Measurements from ENCODE around the gene MRO.
"Not testable (repeated sequence)": the region's sequence is repeated elsewhere in the genome, so short reads cannot be mapped to it uniquely, and the experiment has no call there.

MRO gene

DNA sequence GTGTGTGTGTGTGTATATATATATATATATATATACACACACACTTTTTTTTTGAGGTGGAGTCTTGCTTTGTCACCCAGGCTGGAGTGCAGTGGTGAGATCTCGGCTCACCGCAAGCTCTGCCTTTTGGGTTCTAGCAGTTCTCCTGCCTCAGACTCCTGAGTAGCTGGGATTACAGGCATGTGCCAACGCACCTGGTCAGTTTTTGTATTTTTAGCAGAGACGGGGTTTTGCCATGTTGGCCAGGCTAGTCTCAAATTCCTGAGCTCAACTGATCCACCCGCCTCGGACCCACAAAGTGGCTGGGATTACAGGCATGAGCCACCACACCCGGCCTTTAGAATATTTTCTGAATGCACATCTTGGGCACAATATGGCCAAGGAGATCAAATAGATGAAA, 13.7 kb upstream of the MRO start:
- not testable (repeated sequence) for DNase-seq

DNA sequence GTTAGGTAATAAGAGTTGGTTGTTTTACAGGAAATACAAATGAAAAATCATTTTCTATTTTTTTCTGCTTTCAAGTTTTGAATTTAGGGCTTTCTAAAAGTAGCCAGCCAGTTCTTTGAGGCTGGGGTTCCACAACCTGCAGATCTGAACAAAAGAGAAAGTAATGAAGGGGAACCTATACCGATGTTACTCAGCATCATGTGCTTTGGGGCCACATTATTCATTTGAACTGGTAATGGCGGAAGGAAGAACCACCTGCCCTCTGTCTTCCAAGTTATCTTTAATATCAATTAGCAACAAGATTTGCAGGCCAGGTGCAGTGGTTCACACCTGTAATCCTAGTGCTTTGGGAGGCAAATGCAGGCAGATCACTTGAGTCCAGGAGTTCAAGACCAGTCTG, 12.9 kb upstream of the MRO start:
- DNase-seq = no peak

DNA sequence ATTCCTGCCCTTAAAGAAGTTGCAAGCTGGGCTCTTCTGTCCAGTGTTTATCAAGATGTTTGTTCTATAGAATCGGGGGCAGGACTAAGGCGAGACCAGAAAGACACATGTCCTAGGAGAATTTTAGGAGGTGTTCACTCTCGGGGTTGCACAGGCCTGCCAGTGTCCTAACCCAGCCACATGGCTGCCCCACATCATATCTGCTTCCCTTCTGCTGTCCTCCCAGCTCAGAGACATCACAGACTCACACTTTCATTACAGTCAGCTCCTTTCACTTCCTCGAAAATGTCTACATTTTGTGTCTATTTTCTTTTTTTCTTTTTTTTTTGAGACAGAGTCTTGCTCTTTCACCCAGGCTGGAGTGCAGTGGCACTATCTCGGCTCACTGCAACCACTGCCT, 10.7 kb upstream of the MRO start:
- DNase-seq = no peak

DNA sequence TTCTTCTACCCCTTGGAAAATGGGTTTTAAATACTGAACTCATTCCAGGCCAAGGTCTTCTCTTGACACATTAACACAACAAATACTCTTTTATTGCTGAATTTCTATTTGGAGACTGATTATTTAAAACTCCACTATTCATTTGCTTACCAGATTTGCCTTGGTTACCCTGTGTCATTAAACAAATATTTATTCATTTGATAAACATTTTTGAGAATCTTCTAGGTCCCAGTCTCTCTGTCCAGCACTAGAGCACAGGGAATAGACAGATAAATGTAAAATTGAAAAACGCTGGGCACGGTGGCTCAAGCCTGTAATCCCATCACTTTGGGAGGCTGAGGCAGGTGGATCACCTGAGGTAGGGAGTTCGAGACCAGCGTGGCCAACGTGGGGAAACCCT, 9.8 kb upstream of the MRO start:
- DNase-seq = no peak

DNA sequence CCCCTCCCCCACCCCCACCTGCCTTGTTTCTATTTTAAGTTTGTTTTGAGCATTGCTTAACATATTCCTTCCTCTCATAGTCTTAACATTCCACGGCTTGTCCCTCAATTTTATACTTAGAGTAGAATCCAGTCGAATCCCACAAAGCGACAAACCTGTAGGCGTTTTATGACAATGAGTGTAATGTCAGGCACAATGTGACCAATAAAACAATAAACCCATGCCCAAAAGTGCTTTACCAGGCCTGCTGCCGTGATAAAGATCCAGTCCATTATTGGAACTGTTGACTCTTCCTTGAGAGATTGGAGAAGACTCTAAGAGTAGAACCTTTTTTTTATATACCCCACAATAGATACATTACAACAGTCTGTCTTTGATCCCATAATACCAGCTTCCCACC, 6.2 kb upstream of the MRO start:
- no peak for DNase-seq

DNA sequence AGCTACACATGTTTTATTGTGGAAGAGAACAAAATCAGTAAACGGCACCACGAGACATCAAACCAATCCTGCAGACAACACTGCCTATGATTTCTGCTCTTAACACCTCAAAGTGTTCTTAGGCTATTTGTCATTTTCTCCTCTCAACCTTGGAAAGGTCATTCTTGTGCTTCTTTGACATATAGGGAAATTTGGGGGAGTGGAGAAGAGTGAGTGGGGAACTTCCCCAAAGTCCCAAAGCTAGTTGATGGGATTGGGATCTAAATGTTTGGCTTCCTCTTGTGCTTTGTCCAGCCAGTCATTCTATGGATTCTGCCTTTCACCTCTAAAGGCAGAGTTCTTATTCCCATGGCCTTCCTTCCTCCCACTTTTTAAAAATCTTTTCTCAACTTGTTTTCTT, 5.8 kb upstream of the MRO start:
- no peak for DNase-seq

DNA sequence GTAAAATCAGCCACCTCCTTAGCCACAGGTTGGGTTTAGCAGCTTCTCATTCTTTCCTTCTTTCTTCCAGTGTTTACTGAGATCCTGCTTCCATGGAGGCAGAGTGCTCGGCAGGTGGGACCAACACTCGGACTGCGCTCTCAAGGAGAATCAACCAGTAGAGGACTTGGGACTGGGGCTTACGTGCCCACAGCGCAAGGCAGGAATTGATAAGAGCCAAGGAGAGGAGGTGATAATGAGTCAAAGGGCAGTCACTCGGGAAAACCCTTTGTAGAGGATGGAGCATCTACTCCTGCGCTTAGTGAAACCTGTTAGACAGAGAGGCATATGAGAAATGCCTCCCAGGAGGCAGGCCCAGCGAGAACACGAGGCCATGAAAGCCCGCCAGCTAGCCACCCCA, 2.9 kb upstream of the MRO start:
- DNase-seq = no peak

DNA sequence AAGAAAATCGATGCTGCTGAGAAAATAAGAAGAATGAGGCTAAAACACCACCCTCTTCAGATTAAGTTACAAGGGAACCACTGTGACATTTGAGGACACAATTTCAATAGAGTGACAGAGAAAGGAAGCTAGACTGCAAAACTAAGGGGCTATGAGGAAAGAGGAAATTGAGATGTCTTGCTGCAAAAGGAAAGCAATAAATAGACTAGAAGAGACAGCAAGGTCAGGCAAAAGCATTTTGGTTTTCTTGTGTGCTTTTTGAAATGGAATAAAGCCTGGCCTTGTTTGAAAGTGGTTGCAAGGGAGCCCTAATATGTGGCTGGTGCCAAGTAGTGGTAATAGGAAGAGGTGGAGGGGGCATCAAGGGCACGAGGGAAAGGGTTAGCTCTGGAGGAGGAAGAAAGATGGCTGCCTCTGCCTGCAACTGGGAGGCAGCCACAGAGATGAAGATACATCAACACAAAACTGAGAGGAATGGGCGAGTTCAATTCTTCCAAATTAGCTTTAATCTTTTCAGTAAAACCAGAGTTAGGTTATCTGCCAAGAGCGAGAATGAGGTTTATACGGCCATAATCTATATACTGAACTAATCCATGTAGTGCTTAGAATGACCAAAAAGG, 1.2 kb upstream of the MRO start:
- no peak for DNase-seq

DNA sequence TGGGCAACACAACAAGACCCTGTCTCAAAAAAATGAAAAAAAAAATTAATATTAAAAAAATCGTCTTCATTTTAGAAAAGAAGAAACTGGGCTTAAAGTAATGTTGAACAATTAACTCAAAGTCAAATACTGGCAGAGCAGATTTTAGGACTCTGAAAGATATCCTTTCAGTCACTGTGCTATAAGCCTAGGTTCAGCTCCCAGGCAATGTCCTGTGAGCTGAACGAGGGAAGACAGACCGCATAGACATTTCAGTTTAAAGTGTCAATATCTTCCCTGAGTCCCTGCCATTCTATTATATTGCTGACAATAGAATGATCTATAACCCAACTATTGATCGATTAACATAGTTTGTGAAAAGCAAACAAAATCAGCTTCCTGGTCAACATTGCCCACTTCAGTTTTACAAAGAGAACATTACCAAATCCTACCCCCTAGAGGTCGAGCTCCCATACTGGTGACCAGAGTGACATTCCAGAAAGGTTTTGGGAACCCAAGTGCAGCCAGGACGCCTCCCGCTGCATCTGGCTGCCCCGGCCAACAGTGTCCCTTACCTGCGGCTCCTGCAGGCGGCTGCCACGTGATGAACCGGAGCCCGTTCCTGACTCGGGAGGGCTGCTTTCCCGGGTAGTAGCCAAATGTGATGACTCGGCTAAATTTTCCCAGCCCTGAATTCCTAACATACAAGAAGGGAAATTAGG, 639 bp downstream of the MRO start:
- no peak for DNase-seq

DNA sequence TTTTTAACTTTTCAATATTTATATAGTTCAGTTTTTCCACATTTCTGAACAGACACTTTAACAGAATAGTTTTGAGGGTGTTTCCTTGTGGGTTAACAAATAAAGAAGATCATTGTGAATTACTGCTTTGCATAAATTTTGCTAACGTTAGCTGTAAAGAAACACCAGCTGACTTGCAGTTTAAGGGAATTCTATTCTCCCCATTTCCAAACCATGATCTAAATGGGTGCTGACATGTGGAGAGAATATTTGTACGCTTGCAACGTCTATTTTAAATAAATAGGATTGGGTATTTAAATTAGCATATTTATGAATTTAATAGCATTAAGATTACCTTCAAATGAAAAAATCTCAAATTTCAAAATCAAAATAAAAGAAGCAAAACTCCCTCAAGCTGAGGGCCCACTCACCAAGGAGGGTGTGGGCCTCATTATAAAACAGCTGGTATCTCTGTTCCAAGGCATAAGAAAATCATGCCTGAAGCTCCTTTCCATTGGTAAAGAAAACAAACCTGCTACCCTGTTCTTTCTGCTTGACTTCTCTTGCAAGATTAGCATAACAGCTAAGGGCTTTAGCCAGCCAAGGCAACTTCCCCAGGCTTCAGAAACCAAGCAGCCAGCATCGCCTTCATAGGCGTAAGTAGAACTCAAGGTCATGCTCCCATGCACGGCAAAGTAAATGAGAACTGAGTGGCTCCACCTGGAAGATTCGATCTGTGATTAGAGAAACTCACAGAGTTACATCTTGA, 3.2 kb downstream of the MRO start:
- no peak for DNase-seq

DNA sequence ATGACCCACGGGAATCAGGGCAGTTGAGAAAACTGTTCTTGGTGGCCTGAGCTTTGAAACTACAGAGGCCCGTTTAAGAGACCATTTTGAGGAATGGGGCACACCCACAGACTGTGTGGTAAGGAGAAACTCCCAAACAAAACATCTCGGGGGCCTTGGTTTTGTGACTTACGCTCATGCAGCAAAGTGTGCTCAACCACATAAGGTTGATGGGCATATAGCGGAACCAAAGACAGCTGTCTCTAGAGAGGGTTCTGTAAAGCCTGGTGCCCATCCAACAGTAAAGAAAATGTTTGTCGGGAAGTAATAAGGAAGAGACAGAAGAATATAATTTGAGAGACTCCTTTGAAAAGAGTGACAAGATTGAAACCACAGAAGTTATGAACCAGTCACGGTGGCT, 5.4 kb downstream of the MRO start:
- DNase-seq = no peak

DNA sequence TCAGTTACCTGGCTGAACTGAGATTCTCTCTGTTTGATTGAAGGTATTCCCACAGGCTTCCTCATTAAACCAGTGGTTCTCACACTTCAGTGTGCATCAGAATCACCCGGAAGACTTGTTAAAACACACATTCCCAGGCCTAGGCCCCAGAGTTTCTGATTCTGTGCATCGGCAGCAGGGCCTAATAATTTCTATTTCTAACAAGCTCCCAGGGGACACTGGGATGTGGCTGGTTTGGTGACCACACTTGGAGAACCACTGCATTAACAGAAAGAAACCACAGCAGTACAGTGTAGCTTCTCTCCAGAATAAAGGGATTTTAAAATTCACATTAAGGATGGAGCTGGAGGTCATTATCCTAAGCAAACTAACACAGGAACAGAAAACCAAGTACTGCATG, 6.5 kb downstream of the MRO start:
- no peak for DNase-seq

DNA sequence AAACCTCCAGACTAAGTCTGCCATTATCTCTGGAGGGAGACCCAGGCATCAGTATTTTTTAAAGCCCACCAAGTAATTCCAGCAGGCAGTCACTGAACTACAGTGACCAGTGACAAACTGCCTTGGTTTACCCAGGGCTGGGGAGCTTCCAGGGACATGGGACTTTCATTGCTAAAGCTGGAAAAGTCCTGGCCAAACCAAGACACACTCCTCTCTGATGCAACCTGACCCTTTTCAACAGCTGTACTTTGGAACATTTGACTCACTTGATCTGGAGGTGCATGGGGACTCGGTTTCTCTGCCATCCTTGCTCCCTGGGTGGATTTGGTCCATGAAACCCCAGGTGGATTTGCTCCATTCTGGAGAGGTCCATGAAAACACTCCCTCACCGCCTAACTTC, 7.0 kb downstream of the MRO start:
- no peak for DNase-seq

DNA sequence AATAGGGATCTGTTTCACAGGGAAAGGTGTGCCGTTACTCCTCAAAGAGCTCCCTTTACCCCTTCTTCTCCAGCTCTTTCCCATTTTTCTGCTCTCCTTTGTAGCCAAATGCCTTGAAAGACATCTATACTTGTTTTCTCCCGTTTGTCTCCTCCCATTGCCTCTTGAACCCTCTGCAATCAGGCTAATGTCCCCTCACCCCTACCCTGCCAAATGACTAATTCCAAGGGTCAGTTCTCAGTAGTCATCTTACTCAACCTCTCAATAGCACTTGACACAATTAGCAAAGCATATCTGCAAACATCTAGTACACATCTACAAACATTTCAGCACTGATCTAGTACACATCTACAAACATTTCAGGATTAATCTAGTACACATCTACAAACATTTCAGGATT, 12.6 kb downstream of the MRO start:
- DNase-seq = no peak

DNA sequence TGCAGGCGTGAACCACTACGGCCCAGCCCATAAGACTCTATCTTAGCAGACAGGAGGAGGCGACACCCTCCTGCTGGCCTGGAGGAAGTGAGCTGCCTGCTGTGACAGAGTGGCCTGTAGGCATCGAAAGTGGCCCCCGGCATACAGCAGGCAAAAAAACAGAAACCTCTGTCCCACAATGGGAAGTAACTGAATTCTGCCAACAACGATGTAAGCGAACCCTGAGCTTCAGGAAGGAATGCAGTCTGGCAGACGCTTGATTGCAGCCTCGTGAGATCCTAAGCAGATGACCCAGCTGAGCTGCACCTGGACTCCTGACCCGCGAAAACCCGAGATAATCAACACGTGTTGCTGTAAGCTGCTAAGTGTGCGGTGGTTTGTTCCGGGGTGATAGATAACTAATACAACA, 13.6 kb downstream of the MRO start:
- DNase-seq = no peak

DNA sequence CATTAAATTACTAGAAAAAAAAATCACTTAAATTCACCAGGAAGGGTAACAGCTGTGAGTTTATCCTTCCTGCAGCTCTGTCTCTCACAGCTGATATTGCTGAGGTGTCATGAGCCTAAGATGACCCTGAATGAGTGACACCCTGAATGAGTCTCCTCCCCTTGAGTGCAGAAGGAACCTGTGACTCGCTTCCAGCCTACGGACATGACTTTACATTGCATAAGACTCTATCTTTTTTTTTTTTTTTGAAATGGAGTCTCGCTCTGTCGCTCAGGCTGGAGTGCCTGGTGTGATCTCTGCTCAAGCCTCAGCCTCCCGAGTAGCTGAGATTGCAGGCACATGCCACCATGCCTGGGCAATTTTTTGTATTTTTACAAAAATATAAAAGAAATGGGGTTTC, 14.1 kb downstream of the MRO start:
- DNase-seq = no peak

DNA sequence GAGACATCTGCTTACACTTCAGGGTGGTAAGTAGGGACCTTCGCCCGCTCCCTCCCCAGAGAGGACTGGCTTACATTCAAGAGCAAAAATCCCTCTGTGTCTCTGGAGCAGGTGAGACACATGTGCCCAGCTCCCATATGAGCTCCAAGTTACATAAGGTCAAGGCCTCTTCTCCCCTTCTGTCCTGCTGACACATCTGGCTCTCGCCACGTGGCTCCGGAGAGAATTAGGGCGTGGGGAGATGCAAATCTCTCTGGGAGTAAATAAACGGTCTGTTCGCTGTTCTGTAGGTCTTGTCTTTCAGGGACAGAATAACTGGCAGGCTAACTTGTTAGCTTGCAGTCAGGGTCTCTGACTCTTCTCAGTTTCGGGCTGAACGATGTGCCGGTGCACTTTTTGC, 16.2 kb downstream of the MRO start:
- no peak for DNase-seq

DNA sequence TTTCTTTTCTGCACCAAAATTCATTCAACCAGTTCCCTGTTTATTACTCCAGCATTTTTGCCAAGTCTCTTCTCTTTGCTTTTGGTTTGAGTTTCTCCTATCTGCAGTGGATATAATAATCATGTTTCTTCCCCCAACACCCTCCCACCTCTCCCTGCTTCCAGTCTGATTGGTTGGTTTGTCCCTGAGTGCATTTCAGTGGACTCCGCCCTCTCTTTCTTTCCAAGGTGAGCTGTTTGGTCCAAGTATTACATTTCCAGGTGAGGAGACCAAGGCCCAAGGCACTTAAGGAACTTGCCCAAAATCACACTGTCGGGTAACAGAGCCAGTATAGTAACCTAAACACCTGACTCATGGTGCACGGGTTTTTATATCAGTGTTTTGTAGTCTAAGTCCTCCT, 17.7 kb downstream of the MRO start:
- DNase-seq = no peak

DNA sequence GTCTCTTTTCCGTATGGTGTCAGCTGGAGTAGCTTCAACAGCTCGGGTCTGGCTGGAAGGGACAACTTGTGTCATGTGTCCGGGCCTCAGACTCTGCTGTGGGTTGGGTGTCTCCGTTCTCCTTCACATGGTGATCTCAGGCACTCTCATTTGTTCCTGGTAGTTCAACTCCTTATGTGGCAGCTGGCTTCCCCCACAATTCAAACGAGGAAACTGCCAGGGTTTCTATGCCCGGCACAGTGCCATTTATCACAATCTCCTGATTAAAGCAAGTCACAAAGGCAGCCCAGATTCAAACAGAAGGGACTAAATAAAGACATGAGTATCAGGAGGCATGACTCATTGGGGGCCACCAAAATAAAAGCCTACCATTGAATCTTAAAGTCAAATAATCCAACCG, 22.7 kb downstream of the MRO start:
- DNase-seq = no peak

DNA sequence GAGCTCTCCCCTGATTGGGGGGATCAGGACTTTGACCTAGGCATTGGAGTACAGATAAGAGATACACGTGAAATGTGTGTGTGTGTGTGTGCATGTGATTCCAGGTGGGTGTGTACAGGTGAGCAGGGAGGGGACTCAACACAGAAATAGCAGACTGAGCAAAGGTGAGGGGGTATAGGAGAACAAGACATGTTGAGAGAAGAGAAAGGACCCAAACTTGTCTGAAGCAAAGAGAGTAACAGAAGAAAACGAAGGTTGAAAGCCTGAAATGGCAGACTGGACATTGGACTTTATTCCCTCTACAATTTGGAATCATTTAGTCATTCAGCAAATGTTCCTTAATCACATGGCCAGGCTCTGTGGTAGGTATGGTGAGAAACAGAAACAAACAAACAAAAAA, 23.3 kb downstream of the MRO start:
- no peak for DNase-seq

DNA sequence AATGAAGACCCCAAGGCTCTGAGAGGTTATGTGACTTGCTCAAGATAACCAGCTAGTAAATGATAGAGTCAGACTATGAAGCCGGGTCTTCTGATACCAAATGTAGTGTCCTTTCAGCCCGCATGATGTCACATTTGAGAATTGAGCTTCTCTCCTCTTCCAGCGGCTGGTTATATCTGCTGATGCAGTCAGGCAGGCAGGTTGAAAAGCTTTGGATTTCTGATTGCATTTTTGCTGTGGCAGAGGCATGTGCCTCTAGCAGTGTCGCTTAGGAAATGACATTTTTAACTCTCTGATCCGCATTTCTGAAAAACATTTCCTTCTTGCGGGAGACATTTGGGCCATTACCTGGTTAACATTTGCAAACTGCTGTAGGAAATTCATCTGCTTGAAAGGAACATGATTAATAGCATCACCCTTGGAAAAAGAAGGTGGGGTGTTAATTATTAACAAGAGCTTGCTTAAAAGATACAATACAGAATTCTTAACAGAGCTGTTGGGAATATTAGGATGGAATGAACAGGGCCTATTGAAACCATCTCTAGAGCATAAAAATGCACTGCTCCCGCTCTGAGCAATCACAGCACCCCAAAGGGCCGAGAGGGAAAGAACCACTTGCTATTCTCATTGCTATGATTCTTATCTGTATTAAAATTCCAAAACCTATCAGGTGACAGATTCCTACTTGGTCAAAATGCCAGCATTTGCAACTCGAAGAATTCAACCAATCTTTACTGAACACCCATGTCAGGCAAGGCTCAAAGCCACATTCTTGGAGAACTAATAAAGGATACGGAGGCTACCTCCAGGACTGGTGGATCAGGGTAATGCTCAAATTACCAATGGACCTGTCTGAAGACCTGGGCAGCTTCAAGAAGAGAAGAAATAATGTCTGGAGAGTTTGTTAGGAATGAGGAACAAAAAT, 25.9 kb downstream of the MRO start:
- no peak for DNase-seq

DNA sequence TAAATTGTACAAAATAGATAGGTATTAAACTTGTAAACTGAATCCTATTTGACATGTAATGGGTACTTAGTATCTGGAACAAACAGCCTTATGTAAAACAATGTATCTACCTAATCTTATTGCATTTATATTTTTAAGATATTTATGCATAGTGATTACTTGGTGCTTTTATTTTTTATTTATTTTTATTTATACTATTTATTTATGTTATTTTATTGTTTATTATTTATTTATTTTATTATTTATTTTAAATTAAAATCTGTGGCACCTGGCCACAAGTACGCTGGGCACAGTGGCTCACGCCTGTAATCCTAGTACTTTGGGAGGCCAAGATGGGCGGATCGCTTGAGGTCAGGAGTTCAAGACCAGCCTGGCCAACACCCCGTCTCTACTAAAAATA, 26.9 kb downstream of the MRO start:
- DNase-seq = no peak

All from activated effector memory CD4-positive, alpha-beta T cell treated with Interleukin-2 at 50 U/mL for 16 hours (primary cell).